Measurements from ENCODE around the gene CPSF4. TPM values are rescaled to one million over a fixed set of nuclear protein-coding genes. Genes with fewer than 3 reads are reported as not detected.

CPSF4 gene
- total RNA-seq, 1 experiment from 2014 or later = 98.2 TPM

- no peak overlapping the region for H3K18ac ChIP-seq (ENCODE audit: insufficient read length, low read depth, low read length)
- no peaks in the 10 kb centered on the region for H3K9me3 Mint-ChIP-seq
- no peak overlapping the region for H2BK120ac ChIP-seq (ENCODE audit: low read depth, low read length, poor library complexity, severe bottlenecking)
- H2AK5ac ChIP-seq (ENCODE audit: insufficient read length, low read length) = no peak overlapping the region
- H3K36me3 Mint-ChIP-seq (ENCODE audit: insufficient read depth in 1 of 3, low read depth in 3 of 3) = peaks cover 46 to 87% (median 80%) of the 10 kb centered on the region in 3 experiments; a peak in 6 of 7 replicates
- no peak overlapping the region for H2AFZ ChIP-seq (ENCODE audit: low read length)
- H3K56ac ChIP-seq (ENCODE audit: insufficient read length, low read depth, low read length) = no peak overlapping the region
- H3K4me3 Mint-ChIP-seq = no peak overlapping the region
- H3K4me2 ChIP-seq (ENCODE audit: insufficient read depth, insufficient read length, low read length) = no peak overlapping the region
- no peak overlapping the region for H2BK5ac ChIP-seq (ENCODE audit: insufficient read length, low read length)
- H3T11ph ChIP-seq (ENCODE audit: low read length) = no peak overlapping the region
- no peak overlapping the region for H2BK20ac ChIP-seq (ENCODE audit: low read depth, low read length, poor library complexity, severe bottlenecking)
- H3K27ac ChIP-seq (ENCODE audit: insufficient read length, low read depth, low read length) = no peak overlapping the region
- no peak overlapping the region for H3K4ac ChIP-seq (ENCODE audit: low read depth, low read length)
- H3K79me1 ChIP-seq (ENCODE audit: insufficient read depth, low read depth, low read length, poor library complexity, severe bottlenecking) = no peaks in the 10 kb centered on the region
- no peak for TF ChIP-seq CTCF (conservative IDR thresholded peaks at IDR 0.05)
- WGBS (ENCODE audit: extremely low coverage, insufficient read length, low lambda C conversion rate) = no CpG with 5 or more reads among the region's 11 CpGs
- H2BK15ac ChIP-seq (ENCODE audit: low read depth, low read length) = no peak overlapping the region
- H3K27ac Mint-ChIP-seq = peak overlapping the region in 1 of 3 experiments; percentile 88; a peak in 2 of 7 replicates
- H4K91ac ChIP-seq (ENCODE audit: insufficient read length, low read depth, low read length) = no peak overlapping the region
- no peak for DNase-seq
- peaks cover 8% of the 10 kb centered on the region in 2 experiments for H3K4me1 Mint-ChIP-seq
- no peak overlapping the region for H2BK12ac ChIP-seq (ENCODE audit: insufficient read length, low read depth, low read length)
- no peaks in the 10 kb centered on the region for H3K79me2 ChIP-seq (ENCODE audit: insufficient read depth, low read length)
- peaks cover 3% of the 10 kb centered on the region for H4K20me1 ChIP-seq (ENCODE audit: control insufficient read depth, insufficient read depth, insufficient read length)
- no peak overlapping the region for H3K23ac ChIP-seq (ENCODE audit: insufficient read length, low read depth, low read length)
- H3K23me2 ChIP-seq (ENCODE audit: insufficient read length, low read depth, low read length, poor library complexity, severe bottlenecking) = no peaks in the 10 kb centered on the region
- no peak overlapping the region for H4K8ac ChIP-seq (replicated peaks; ENCODE audit: insufficient read length, low read depth, low read length)
- no peaks in the 10 kb centered on the region for H3K27me3 Mint-ChIP-seq (ENCODE audit: low read depth)
- H3K9ac ChIP-seq (ENCODE audit: extremely low read depth, insufficient read length, low read length) = no peak overlapping the region
- no peaks in the 10 kb centered on the region for H3K27me3 ChIP-seq (ENCODE audit: insufficient read depth, low read length)
- H3K4me1 ChIP-seq (ENCODE audit: insufficient read depth, low read length) = no peaks in the 10 kb centered on the region
- no peak overlapping the region for H4K5ac ChIP-seq (ENCODE audit: insufficient read length, low read depth, low read length)
- no peak overlapping the region for H3K14ac ChIP-seq (ENCODE audit: insufficient read depth, low read length)
- no peaks in the 10 kb centered on the region for H3K9me3 ChIP-seq (ENCODE audit: control insufficient read depth, low read depth, low read length)
These were observed 16.6 kb upstream of the CPSF4 start for GRCh38 chr7:99422186-99422585.

All from H9 (cell line).